Measurements from ENCODE around the gene BAG5.

- TF ChIP-seq CTCF (IDR thresholded peaks at IDR 0.05) (no peak), EZH2 (IDR thresholded peaks at IDR 0.05; ENCODE audit: borderline replicate concordance, insufficient read depth, low read depth, low read length, poor library complexity, severe bottlenecking) (no peak)
Measured at GRCh38 chr14:103543140-103543539, 19.3 kb downstream of the BAG5 start.

All from B cell (primary cell).